Endothelial cell of umbilical vein (primary cell): ENCODE measurements around the gene PNLIPRP1.

ENCODE experiments used
- POLR2A ChIP-seq: IDR thresholded peaks from 2 replicates; pipeline ENCODE4 v1.6.1; 2012; ENCODE audit warnings: low read depth, mild to moderate bottlenecking, control low read depth, low read length
- TF ChIP-seq, protein P1 (sequence below), 2 donors: IDR thresholded peaks; 1 replicate in 1 of 2; 2 replicates in 1 of 2; pipeline ENCODE4 v1.5.1; 2011; ENCODE audit warnings: low read length in 2 of 2, mild to moderate bottlenecking in 2 of 2, moderate library complexity in 2 of 2, control low read depth in 1 of 2, inconsistent platforms in 1 of 2, low read depth in 1 of 2; ENCODE audit not compliant: insufficient read depth in 1 of 2; ENCODE audit errors: extremely low read depth in 1 of 2

DNA sequence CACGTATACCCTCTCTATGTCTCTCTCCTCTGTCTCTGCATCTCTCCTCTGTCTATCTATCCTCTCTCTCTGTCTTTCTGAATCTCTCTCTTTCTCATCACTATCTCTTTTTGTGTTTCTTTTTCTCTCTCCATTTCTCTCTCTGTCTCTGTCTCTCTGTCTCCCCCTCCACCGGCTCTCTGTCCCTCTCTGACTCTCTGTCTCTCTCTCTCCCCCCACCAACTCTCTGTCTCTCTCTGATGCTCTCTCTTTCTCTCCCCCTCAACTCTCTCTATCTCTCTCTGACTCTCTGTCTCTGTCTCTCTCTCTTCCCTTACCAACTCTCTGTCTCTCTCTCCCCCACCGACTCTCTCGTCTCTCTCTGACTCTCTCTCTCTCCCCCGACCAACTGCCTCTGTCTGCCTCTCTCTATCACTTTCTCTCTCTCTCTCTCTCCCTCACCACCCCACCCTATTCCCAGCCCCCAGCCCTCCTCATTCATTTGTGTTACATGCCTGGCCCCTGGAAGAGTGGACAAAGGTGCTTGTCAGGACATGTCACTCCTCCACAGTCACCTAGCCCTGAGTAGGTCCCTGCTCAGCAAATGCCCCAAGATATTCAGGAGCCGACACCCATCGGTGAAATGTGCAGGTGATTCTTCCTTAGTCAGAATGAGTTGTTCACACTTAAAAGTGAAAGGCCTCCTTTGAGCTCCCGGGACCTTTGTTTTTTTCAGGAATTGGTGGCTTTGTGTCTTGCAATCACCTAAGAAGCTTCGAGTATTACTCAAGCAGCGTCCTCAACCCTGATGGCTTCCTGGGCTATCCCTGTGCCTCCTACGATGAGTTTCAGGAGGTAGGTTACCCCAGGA lies 43.6 kb downstream of the PNLIPRP1 start:
- TF ChIP-seq, protein P1, sequence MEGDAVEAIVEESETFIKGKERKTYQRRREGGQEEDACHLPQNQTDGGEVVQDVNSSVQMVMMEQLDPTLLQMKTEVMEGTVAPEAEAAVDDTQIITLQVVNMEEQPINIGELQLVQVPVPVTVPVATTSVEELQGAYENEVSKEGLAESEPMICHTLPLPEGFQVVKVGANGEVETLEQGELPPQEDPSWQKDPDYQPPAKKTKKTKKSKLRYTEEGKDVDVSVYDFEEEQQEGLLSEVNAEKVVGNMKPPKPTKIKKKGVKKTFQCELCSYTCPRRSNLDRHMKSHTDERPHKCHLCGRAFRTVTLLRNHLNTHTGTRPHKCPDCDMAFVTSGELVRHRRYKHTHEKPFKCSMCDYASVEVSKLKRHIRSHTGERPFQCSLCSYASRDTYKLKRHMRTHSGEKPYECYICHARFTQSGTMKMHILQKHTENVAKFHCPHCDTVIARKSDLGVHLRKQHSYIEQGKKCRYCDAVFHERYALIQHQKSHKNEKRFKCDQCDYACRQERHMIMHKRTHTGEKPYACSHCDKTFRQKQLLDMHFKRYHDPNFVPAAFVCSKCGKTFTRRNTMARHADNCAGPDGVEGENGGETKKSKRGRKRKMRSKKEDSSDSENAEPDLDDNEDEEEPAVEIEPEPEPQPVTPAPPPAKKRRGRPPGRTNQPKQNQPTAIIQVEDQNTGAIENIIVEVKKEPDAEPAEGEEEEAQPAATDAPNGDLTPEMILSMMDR (IDR thresholded peaks at IDR 0.05; ENCODE audit: extremely low read depth in 1 of 2, insufficient read depth in 1 of 2, low read depth in 1 of 2, low read length in 2 of 2), result no peak
- TF ChIP-seq POLR2A, result no peak
